ENCODE measurements around the gene KRT7.
"Not testable (repeated sequence)": the region's sequence is repeated elsewhere in the genome, so short reads cannot be mapped to it uniquely, and the experiment has no call there.

The KRT7 gene

GRCh38 chr12:52284562-52285171 is 51.6 kb downstream of the KRT7 start:
- no peak overlapping the region for H3K27ac ChIP-seq (replicated peaks)
- peaks cover 2% of the 10 kb centered on the region for H3K27me3 ChIP-seq (ENCODE audit: insufficient read depth, poor library complexity, severe bottlenecking)
- H3K4me3 ChIP-seq (replicated peaks; ENCODE audit: insufficient read depth, low read length): no peak overlapping the region
- no peak for DNase-seq (ENCODE audit: low read depth in 1 of 2, low spot score in 1 of 2)
- TF ChIP-seq CTCF (IDR thresholded peaks at IDR 0.05; ENCODE audit: insufficient read depth, low read length) (no peak), REST (IDR thresholded peaks at IDR 0.05; ENCODE audit: insufficient replicate concordance, low read depth) (no peak), SPI1 (IDR thresholded peaks at IDR 0.05; ENCODE audit: borderline replicate concordance, low read depth) (no peak), POLR2AphosphoS5 (IDR thresholded peaks at IDR 0.05; ENCODE audit: low read depth) (no peak), GABPA (IDR thresholded peaks at IDR 0.05; ENCODE audit: low read depth) (no peak)

GRCh38 chr12:52285172-52285745 is 52.2 kb downstream of the KRT7 start:
- peaks cover 2% of the 10 kb centered on the region for H3K27me3 ChIP-seq (ENCODE audit: insufficient read depth, poor library complexity, severe bottlenecking)
- no peak for TF ChIP-seq POLR2AphosphoS5 (IDR thresholded peaks at IDR 0.05; ENCODE audit: low read depth)
- no peak for TF ChIP-seq REST (IDR thresholded peaks at IDR 0.05; ENCODE audit: insufficient replicate concordance, low read depth)
- no peak for TF ChIP-seq SPI1 (IDR thresholded peaks at IDR 0.05; ENCODE audit: borderline replicate concordance, low read depth)
- TF ChIP-seq GABPA (IDR thresholded peaks at IDR 0.05; ENCODE audit: low read depth): no peak
- no peak for TF ChIP-seq CTCF (IDR thresholded peaks at IDR 0.05; ENCODE audit: insufficient read depth, low read length)
- DNase-seq (ENCODE audit: low read depth in 1 of 2, low spot score in 1 of 2): no peak
- no peak overlapping the region for H3K4me3 ChIP-seq (replicated peaks; ENCODE audit: insufficient read depth, low read length)
- no peak overlapping the region for H3K27ac ChIP-seq (replicated peaks)

GRCh38 chr12:52285851-52286530 is 52.9 kb downstream of the KRT7 start:
- Histone ChIP-seq H3K4me3 (replicated peaks; ENCODE audit: insufficient read depth, low read length) (no peak overlapping the region), H3K27ac (replicated peaks) (no peak overlapping the region), H3K27me3 (ENCODE audit: insufficient read depth, poor library complexity, severe bottlenecking) (no peaks in the 10 kb centered on the region)
- DNase-seq (ENCODE audit: low read depth in 1 of 2, low spot score in 1 of 2): no peak
- TF ChIP-seq SPI1 (IDR thresholded peaks at IDR 0.05; ENCODE audit: borderline replicate concordance, low read depth) (no peak), REST (IDR thresholded peaks at IDR 0.05; ENCODE audit: insufficient replicate concordance, low read depth) (no peak)

GRCh38 chr12:52286857-52287785 is 54.1 kb downstream of the KRT7 start:
- H3K27ac ChIP-seq (replicated peaks); H3K4me3 ChIP-seq (replicated peaks; ENCODE audit: insufficient read depth, low read length); DNase-seq (ENCODE audit: low read depth in 1 of 2, low spot score in 1 of 2); H3K27me3 ChIP-seq (ENCODE audit: insufficient read depth, poor library complexity, severe bottlenecking): not testable (repeated sequence)

- not testable (repeated sequence) for H3K4me3 ChIP-seq (replicated peaks; ENCODE audit: insufficient read depth, low read length)
These were observed 55.1 kb downstream of the KRT7 start for GRCh38 chr12:52287816-52288805.

More at GRCh38 chr12:52287816-52288805, 55.1 kb downstream of the KRT7 start:
- H3K27ac ChIP-seq (replicated peaks); H3K27me3 ChIP-seq (ENCODE audit: insufficient read depth, poor library complexity, severe bottlenecking); DNase-seq (ENCODE audit: low read depth in 1 of 2, low spot score in 1 of 2): not testable (repeated sequence)
